Measurements from ENCODE around the gene TMEM258.

The TMEM258 gene

GRCh38 chr11:61771985-61772455, 20.4 kb downstream of the TMEM258 start:
- H3K9me3 ChIP-seq = no peaks in the 10 kb centered on the region
- DNase-seq = no peak
- H3K4me1 ChIP-seq = peaks cover 20% of the 10 kb centered on the region
- TF ChIP-seq CTCF (IDR thresholded peaks at IDR 0.05; ENCODE audit: low read depth, low read length) = no peak
- H3K27me3 ChIP-seq = no peaks in the 10 kb centered on the region
- no peak overlapping the region for H3K4me3 ChIP-seq (ENCODE audit: low read depth, low read length)
- H3K36me3 ChIP-seq = no peaks in the 10 kb centered on the region

GRCh38 chr11:61771195-61771894, 21.1 kb downstream of the TMEM258 start:
- no peak for DNase-seq
- Histone ChIP-seq H3K36me3 (no peaks in the 10 kb centered on the region), H3K4me3 (ENCODE audit: low read depth, low read length) (no peak overlapping the region), H3K27me3 (no peaks in the 10 kb centered on the region), H3K9me3 (no peaks in the 10 kb centered on the region), H3K4me1 (peaks cover 19% of the 10 kb centered on the region)
- TF ChIP-seq CTCF (IDR thresholded peaks at IDR 0.05; ENCODE audit: low read depth, low read length) = no peak

GRCh38 chr11:61769946-61770683, 22.3 kb downstream of the TMEM258 start:
- Histone ChIP-seq H3K4me1 (peaks cover 17% of the 10 kb centered on the region), H3K4me3 (ENCODE audit: low read depth, low read length) (no peak overlapping the region), H3K9me3 (no peaks in the 10 kb centered on the region), H3K27me3 (no peaks in the 10 kb centered on the region), H3K36me3 (no peaks in the 10 kb centered on the region)
- no peak for TF ChIP-seq CTCF (IDR thresholded peaks at IDR 0.05; ENCODE audit: low read depth, low read length)
- DNase-seq = no peak

- no peak for DNase-seq
- Histone ChIP-seq H3K9me3 (no peaks in the 10 kb centered on the region), H3K4me3 (ENCODE audit: low read depth, low read length) (no peak overlapping the region), H3K4me1 (peaks cover 17% of the 10 kb centered on the region), H3K27me3 (no peaks in the 10 kb centered on the region), H3K36me3 (no peaks in the 10 kb centered on the region)
- no peak for TF ChIP-seq CTCF (IDR thresholded peaks at IDR 0.05; ENCODE audit: low read depth, low read length)
Measured at GRCh38 chr11:61769169-61769920, 23.1 kb downstream of the TMEM258 start.

- no peak for DNase-seq
- Histone ChIP-seq H3K36me3 (no peaks in the 10 kb centered on the region), H3K9me3 (no peaks in the 10 kb centered on the region), H3K4me1 (peaks cover 13% of the 10 kb centered on the region), H3K27me3 (no peaks in the 10 kb centered on the region), H3K4me3 (ENCODE audit: low read depth, low read length) (no peak overlapping the region)
- TF ChIP-seq CTCF (IDR thresholded peaks at IDR 0.05; ENCODE audit: low read depth, low read length) = no peak
Measured at GRCh38 chr11:61768376-61769076, 23.9 kb downstream of the TMEM258 start.
